Body of pancreas (tissue), 4 donors: ENCODE results near the gene ZNF420.

Experiments
- CTCF ChIP-seq, 7 experiments: fragments of 450-650 bp in 4 of 7; fragments of 200-600 bp in 3 of 7; sonication (generic) in 3 of 7; IDR thresholded peaks; one replicate each; pipeline ENCODE4 v1.5.1; 2016 to 2019; ENCODE audit warnings: antibody characterized with exemption in 7 of 7
- POLR2A ChIP-seq, 3 donors: fragments of 450-650 bp; IDR thresholded peaks; one replicate each; pipeline ENCODE4 v1.6.1; 2016; ENCODE audit warnings: antibody characterized with exemption in 3 of 3, mild to moderate bottlenecking in 2 of 3

GRCh38 chr19:37045140-37045539 is 33.1 kb upstream of the ZNF420 start:
- TF ChIP-seq CTCF (IDR thresholded peaks at IDR 0.05) (no peak), POLR2A (IDR thresholded peaks at IDR 0.05) (no peak)
